IMR-90 (cell line): ENCODE results near the gene SPARCL1. TPM values are rescaled to one million over a fixed set of nuclear protein-coding genes. Genes with fewer than 3 reads are reported as not detected.

Experiments
- ATAC-seq: fragments of 200-7000 bp; cut with Tn5 transposase; 2 replicates; pipeline ENCODE4 v1.9.1; 2020; ENCODE audit warnings: low read depth, mild to moderate bottlenecking, moderate library complexity
- BruUV-seq: library from RNA; stranded (reverse); fragments of 400-500 nt; replicated peaks from 2 replicates; lab custom pipeline; 2021; lab: Mats Ljungman, UMichigan
- CTCF ChIA-PET: fragments of 300-600 bp; formaldehyde crosslinking; extraction: SDS; loops from one replicate; lab custom pipeline; 2021; ENCODE audit warnings: antibody characterized with exemption; lab: Yijun Ruan, JAX
- POLR2A ChIA-PET: fragments of 300-600 bp; sonication (Branson Sonifier 250); formaldehyde crosslinking; loops from one replicate; lab custom pipeline; 2022; ENCODE audit warnings: antibody characterized with exemption; ENCODE audit not compliant: unreplicated experiment; lab: Charles Lee
- DNase-seq: peaks from one replicate; pipeline ENCODE4 v3.0.0; 2013
- H2AFZ ChIP-seq: replicated peaks from 2 replicates; pipeline ENCODE3; 2013; ENCODE audit warnings: low read length, mild to moderate bottlenecking; ENCODE audit not compliant: poor library complexity
- H2AK5ac ChIP-seq: 2 replicates; pipeline ENCODE4 v1.6.1; 2013; ENCODE audit warnings: low read depth, low read length, inconsistent platforms
- H2AK9ac ChIP-seq: replicated peaks from 2 replicates; pipeline ENCODE3; 2013; ENCODE audit warnings: mild to moderate bottlenecking, low read depth, low read length, moderate library complexity; ENCODE audit not compliant: poor library complexity
- H2BK120ac ChIP-seq: 2 replicates; pipeline ENCODE4 v1.6.1; 2013; ENCODE audit warnings: low read depth, low read length, inconsistent platforms
- H2BK15ac ChIP-seq: 3 replicates; pipeline ENCODE4 v1.6.1; 2013; ENCODE audit warnings: low read depth, low read length, inconsistent platforms
- H2BK20ac ChIP-seq: 2 replicates; pipeline ENCODE4 v1.6.1; 2013; ENCODE audit warnings: low read depth, mild to moderate bottlenecking, inconsistent platforms, low read length, moderate library complexity
- H2BK5ac ChIP-seq: 2 replicates; pipeline ENCODE4 v1.6.1; 2013; ENCODE audit warnings: mild to moderate bottlenecking, low read depth, low read length, inconsistent platforms; ENCODE audit not compliant: poor library complexity, severe bottlenecking
- H3K14ac ChIP-seq: replicated peaks from 2 replicates; pipeline ENCODE4 v1.6.1; 2013; ENCODE audit warnings: low read depth, low read length, inconsistent platforms
- H3K18ac ChIP-seq: 2 replicates; pipeline ENCODE4 v1.6.1; 2013; ENCODE audit warnings: low read depth, low read length, control low read depth
- H3K23ac ChIP-seq: 2 replicates; pipeline ENCODE4 v1.6.1; 2013; ENCODE audit warnings: low read depth, low read length, inconsistent platforms
- H3K27ac ChIP-seq: 2 replicates; pipeline ENCODE4 v1.5.1; 2013; ENCODE audit warnings: mild to moderate bottlenecking, control low read depth, low read length; ENCODE audit not compliant: insufficient read depth
- H3K27me3 ChIP-seq: 2 replicates; pipeline ENCODE4 v1.6.1; 2013; ENCODE audit warnings: low read length; ENCODE audit not compliant: control insufficient read depth, insufficient read depth
- H3K36me3 ChIP-seq: 2 replicates; pipeline ENCODE4 v1.6.1; 2013; ENCODE audit warnings: low read length, mixed read lengths; ENCODE audit not compliant: control insufficient read depth, insufficient read depth
- H3K4ac ChIP-seq: 2 replicates; pipeline ENCODE4 v1.6.1; 2013; ENCODE audit warnings: low read depth, low read length, inconsistent platforms
- H3K4me1 ChIP-seq: 2 replicates; pipeline ENCODE4 v1.6.1; 2013; ENCODE audit warnings: low read length, mixed read lengths; ENCODE audit not compliant: control insufficient read depth, insufficient read depth
- H3K4me2 ChIP-seq: 2 replicates; pipeline ENCODE4 v1.6.1; 2013; ENCODE audit warnings: low read depth, mild to moderate bottlenecking, control low read depth, low read length, moderate library complexity
- H3K4me3 ChIP-seq: 2 replicates; pipeline ENCODE4 v1.5.1; 2013; ENCODE audit warnings: low read depth, mild to moderate bottlenecking, control low read depth, low read length, moderate library complexity; ENCODE audit not compliant: insufficient read depth
- H3K56ac ChIP-seq: 2 replicates; pipeline ENCODE4 v1.6.1; 2013; ENCODE audit warnings: low read length, inconsistent platforms; ENCODE audit not compliant: insufficient read depth; ENCODE audit errors: extremely low read depth
- H3K79me1 ChIP-seq, 2 experiments: 2 replicates each; pipeline ENCODE4 v1.6.1; 2013; ENCODE audit warnings: low read length in 2 of 2, inconsistent platforms in 1 of 2, low read depth in 1 of 2
- H3K9ac ChIP-seq: 2 replicates; pipeline ENCODE4 v1.6.1; 2013; ENCODE audit warnings: low read depth, low read length, control low read depth
- H3K9me1 ChIP-seq: 2 replicates; pipeline ENCODE4 v1.6.1; 2013; ENCODE audit warnings: low read length, inconsistent platforms; ENCODE audit not compliant: insufficient read depth
- H3K9me3 ChIP-seq: 2 replicates; pipeline ENCODE4 v1.6.1; 2013; ENCODE audit warnings: low read length; ENCODE audit not compliant: control insufficient read depth, insufficient read depth
- H4K20me1 ChIP-seq: 2 replicates; pipeline ENCODE4 v1.6.1; 2013; ENCODE audit warnings: low read length, inconsistent platforms; ENCODE audit not compliant: insufficient read depth
- H4K5ac ChIP-seq: 2 replicates; pipeline ENCODE4 v1.6.1; 2013; ENCODE audit warnings: mild to moderate bottlenecking, low read depth, low read length, control low read depth
- H4K8ac ChIP-seq, 2 experiments: 2 replicates each; pipeline ENCODE4 v1.6.1; 2013; ENCODE audit warnings: low read depth in 2 of 2, low read length in 2 of 2, control low read depth in 1 of 2, inconsistent platforms in 1 of 2
- H4K91ac ChIP-seq: 2 replicates; pipeline ENCODE4 v1.6.1; 2013; ENCODE audit warnings: low read depth, low read length, inconsistent platforms; ENCODE audit not compliant: insufficient read depth
- BHLHE40 ChIP-seq: fragments of 150-350 bp; IDR thresholded peaks from 2 replicates; pipeline ENCODE4 v1.6.1; 2016; ENCODE audit warnings: mild to moderate bottlenecking, low read depth, low read length
- CEBPB ChIP-seq: IDR thresholded peaks from 2 replicates; pipeline ENCODE4 v1.6.1; 2012; ENCODE audit warnings: low read depth, low read length, improper control_type of control experiment
- CHD1 ChIP-seq: IDR thresholded peaks from 2 replicates; pipeline ENCODE4 v1.6.1; 2012; ENCODE audit warnings: low read depth, low read length, improper control_type of control experiment
- FOS ChIP-seq: fragments of 150-350 bp; IDR thresholded peaks from 2 replicates; pipeline ENCODE4 v1.6.1; 2016; ENCODE audit warnings: low read depth, low read length
- MAFK ChIP-seq: IDR thresholded peaks from 2 replicates; pipeline ENCODE4 v1.6.1; 2012; ENCODE audit warnings: low read depth, low read length, improper control_type of control experiment
- MAZ ChIP-seq: IDR thresholded peaks from 2 replicates; pipeline ENCODE4 v1.6.1; 2012; ENCODE audit warnings: low read depth, mild to moderate bottlenecking, low read length, improper control_type of control experiment, moderate library complexity, borderline replicate concordance
- MXI1 ChIP-seq: IDR thresholded peaks from 2 replicates; pipeline ENCODE4 v1.6.1; 2012; ENCODE audit warnings: low read depth, mild to moderate bottlenecking, low read length, moderate library complexity, borderline replicate concordance
- NFE2L2 ChIP-seq: fragments of 150-350 bp; IDR thresholded peaks from 2 replicates; pipeline ENCODE4 v1.6.1; 2016; ENCODE audit warnings: low read depth, mild to moderate bottlenecking, low read length
- POLR2A ChIP-seq: IDR thresholded peaks from 2 replicates; pipeline ENCODE4 v1.6.1; 2012; ENCODE audit warnings: mild to moderate bottlenecking, low read depth, low read length
- RAD21 ChIP-seq: IDR thresholded peaks from 2 replicates; pipeline ENCODE4 v1.6.1; 2012; ENCODE audit warnings: low read length, improper control_type of control experiment
- RCOR1 ChIP-seq: IDR thresholded peaks from 2 replicates; pipeline ENCODE4 v1.6.1; 2012; ENCODE audit warnings: mild to moderate bottlenecking, low read length, improper control_type of control experiment; ENCODE audit not compliant: insufficient replicate concordance
- RFX5 ChIP-seq: IDR thresholded peaks from 2 replicates; pipeline ENCODE4 v1.8.0; 2012; ENCODE audit warnings: low read depth, mild to moderate bottlenecking, low read length, moderate library complexity
- SMC3 ChIP-seq: fragments of 150-350 bp; IDR thresholded peaks from 2 replicates; pipeline ENCODE4 v1.6.1; 2016; ENCODE audit warnings: low read depth, mild to moderate bottlenecking, antibody characterized with exemption, low read length, moderate library complexity
- WGBS, 2 experiments: methylation state at CpG; one replicate each; pipeline versions ENCODE4 v1.1.5 to v1.1.7; 2013; ENCODE audit warnings: missing lambda C conversion rate in 2 of 2; ENCODE audit not compliant: insufficient read length in 1 of 2; ENCODE audit errors: extremely low coverage in 2 of 2; 5-methylcytosine and 5-hydroxymethylcytosine counted together
- dilution Hi-C: fragments of 300-500 bp; cut with HindIII; formaldehyde crosslinking; loops from one replicate; pipeline ENCODE4 v1.14.3; 2018; ENCODE audit warnings: low sequenced_read_pairs; ENCODE audit not compliant: unreplicated experiment
- in situ Hi-C: fragments of 300-500 bp; cut with MboI; formaldehyde crosslinking; loops from 3 replicates; pipeline ENCODE4 v1.14.3; 2019; ENCODE audit warnings: low sequenced_read_pairs, inconsistent platforms, mixed read lengths
- intact Hi-C: fragments of 100-400 bp; cut with micrococcal nuclease; formaldehyde crosslinking; loops from 2 replicates; pipeline ENCODE4 v1.10.0; 2022
- polyA plus RNA-seq, 3 experiments: library from polyadenylated mRNA; depleted of rRNA; stranded (reverse); fragments of >200 nt; gene quantifications; 2 replicates each; pipeline ENCODE4 v1.2.3, GENCODE V29; 2012; ENCODE audit warnings: low replicate concordance in 1 of 3
- total RNA-seq: library from RNA; depleted of rRNA; stranded (reverse); fragments of >200 nt; gene quantifications from 2 replicates; pipeline ENCODE4 v1.2.3, GENCODE V29; 2012
- TF ChIP-seq, protein P1 (sequence below): fragments of 150-350 bp; IDR thresholded peaks from 2 replicates; pipeline ENCODE4 v1.6.1; 2016; ENCODE audit warnings: low read depth, mild to moderate bottlenecking, low read length, moderate library complexity, borderline replicate concordance
- TF ChIP-seq, protein P2 (sequence below): conservative IDR thresholded peaks from 2 replicates; pipeline ENCODE4 v1.5.1; 2012; ENCODE audit warnings: mild to moderate bottlenecking, low read depth, low read length, improper control_type of control experiment
- TF ChIP-seq, protein P3 (sequence below): fragments of 150-350 bp; IDR thresholded peaks from 2 replicates; pipeline ENCODE4 v1.6.1; 2017; ENCODE audit warnings: mild to moderate bottlenecking, antibody characterized with exemption, low read length, low read depth

Gene SPARCL1
- total and polyA plus RNA-seq, 2 of the 4 experiments (the other 2 are of a cell fraction), result not detected

DNA sequence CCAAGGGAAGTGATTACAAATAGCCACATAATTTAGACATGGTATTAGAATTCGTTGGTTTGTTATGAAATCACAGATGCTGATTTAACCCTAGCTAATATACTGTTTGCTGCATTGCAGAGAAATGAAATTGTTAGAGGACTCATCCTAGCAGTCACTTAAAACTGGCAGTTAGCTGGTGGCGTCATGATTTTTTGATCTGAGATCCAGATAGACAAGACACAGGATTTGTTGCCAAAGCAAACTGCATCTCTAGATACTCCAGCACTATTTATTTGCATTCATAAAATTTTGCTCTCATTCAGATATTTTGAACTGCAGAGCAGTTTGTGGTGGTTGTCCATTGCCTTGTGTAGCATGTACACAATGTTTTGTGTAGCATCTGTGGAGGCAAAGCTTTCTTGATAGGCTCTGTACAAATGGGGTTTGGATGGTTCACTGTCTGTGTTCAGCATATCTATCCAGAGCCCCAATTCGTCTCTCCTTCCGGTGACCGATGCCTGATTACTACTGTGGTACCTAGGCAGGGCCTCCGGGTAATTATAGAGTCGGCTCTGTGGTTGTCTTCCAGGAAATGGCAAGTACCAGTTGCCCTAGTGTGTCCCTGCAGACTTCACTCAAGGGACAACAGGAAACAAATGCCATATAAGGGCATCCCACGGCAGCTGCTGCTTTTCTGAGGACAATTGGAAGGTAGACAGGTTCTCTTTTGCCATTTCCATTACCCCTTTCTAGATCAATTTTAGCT, 30.1 kb upstream of the SPARCL1 start:
- in situ Hi-C loops, result no loop called here
- H2BK20ac ChIP-seq, result no peak overlapping the region
- H3K4me1 ChIP-seq, result no peaks in the 10 kb centered on the region
- intact Hi-C loops, result no loop called here
- H2BK15ac ChIP-seq, result no peak overlapping the region
- no peak overlapping the region for H2AK5ac ChIP-seq
- no peaks in the 10 kb centered on the region for H4K20me1 ChIP-seq
- no peak overlapping the region for H4K5ac ChIP-seq
- no peak overlapping the region for H3K18ac ChIP-seq
- no peak for ATAC-seq
- no peak overlapping the region for H3K4me3 ChIP-seq
- no peak overlapping the region for H2AK9ac ChIP-seq
- H3K27me3 ChIP-seq, result no peaks in the 10 kb centered on the region
- no peak for DNase-seq
- H3K4ac ChIP-seq, result no peak overlapping the region
- POLR2A ChIA-PET, result no interaction called here
- H3K9ac ChIP-seq, result no peak overlapping the region
- no peak overlapping the region for H4K91ac ChIP-seq
- H2BK120ac ChIP-seq, result no peak overlapping the region
- H3K79me1 ChIP-seq, result no peaks in the 10 kb centered on the region
- BruUV-seq, result no TSS peak
- H3K9me1 ChIP-seq, result no peaks in the 10 kb centered on the region
- no peak overlapping the region for H3K56ac ChIP-seq
- no peak overlapping the region for H4K8ac ChIP-seq
- no peaks in the 10 kb centered on the region for H3K9me3 ChIP-seq
- H2BK5ac ChIP-seq, result no peak overlapping the region
- TF ChIP-seq, protein P1, sequence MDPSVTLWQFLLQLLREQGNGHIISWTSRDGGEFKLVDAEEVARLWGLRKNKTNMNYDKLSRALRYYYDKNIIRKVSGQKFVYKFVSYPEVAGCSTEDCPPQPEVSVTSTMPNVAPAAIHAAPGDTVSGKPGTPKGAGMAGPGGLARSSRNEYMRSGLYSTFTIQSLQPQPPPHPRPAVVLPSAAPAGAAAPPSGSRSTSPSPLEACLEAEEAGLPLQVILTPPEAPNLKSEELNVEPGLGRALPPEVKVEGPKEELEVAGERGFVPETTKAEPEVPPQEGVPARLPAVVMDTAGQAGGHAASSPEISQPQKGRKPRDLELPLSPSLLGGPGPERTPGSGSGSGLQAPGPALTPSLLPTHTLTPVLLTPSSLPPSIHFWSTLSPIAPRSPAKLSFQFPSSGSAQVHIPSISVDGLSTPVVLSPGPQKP, result no peak
- no peak for TF ChIP-seq SMC3
- TF ChIP-seq BHLHE40, result no peak
- TF ChIP-seq MAZ, result no peak
- no peak for TF ChIP-seq RAD21
- no peak for TF ChIP-seq POLR2A
- no peak for TF ChIP-seq MXI1
- TF ChIP-seq CEBPB, result no peak
- TF ChIP-seq, protein P2, sequence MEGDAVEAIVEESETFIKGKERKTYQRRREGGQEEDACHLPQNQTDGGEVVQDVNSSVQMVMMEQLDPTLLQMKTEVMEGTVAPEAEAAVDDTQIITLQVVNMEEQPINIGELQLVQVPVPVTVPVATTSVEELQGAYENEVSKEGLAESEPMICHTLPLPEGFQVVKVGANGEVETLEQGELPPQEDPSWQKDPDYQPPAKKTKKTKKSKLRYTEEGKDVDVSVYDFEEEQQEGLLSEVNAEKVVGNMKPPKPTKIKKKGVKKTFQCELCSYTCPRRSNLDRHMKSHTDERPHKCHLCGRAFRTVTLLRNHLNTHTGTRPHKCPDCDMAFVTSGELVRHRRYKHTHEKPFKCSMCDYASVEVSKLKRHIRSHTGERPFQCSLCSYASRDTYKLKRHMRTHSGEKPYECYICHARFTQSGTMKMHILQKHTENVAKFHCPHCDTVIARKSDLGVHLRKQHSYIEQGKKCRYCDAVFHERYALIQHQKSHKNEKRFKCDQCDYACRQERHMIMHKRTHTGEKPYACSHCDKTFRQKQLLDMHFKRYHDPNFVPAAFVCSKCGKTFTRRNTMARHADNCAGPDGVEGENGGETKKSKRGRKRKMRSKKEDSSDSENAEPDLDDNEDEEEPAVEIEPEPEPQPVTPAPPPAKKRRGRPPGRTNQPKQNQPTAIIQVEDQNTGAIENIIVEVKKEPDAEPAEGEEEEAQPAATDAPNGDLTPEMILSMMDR, result no peak
- TF ChIP-seq FOS, result no peak
- TF ChIP-seq, protein P3, sequence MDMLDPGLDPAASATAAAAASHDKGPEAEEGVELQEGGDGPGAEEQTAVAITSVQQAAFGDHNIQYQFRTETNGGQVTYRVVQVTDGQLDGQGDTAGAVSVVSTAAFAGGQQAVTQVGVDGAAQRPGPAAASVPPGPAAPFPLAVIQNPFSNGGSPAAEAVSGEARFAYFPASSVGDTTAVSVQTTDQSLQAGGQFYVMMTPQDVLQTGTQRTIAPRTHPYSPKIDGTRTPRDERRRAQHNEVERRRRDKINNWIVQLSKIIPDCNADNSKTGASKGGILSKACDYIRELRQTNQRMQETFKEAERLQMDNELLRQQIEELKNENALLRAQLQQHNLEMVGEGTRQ, result no peak
- TF ChIP-seq RCOR1, result no peak
- TF ChIP-seq NFE2L2, result no peak
- TF ChIP-seq CHD1, result no peak
- TF ChIP-seq RFX5, result no peak
- no peak for TF ChIP-seq MAFK
- no peak overlapping the region for H3K23ac ChIP-seq
- no peak overlapping the region for H2AFZ ChIP-seq
- no peak overlapping the region for H3K4me2 ChIP-seq
- no CpG with 5 or more reads among the region's 8 CpGs for WGBS, 2 experiments
- no peak overlapping the region for H3K27ac ChIP-seq
- CTCF ChIA-PET, result interaction anchor here (0.6 to 0.7 kb wide), 3 partner anchors 21 to 90 kb away, joined by 3 to 4 read pairs (median 3); no protein-coding TSS in a partner anchor
- no peaks in the 10 kb centered on the region for H3K36me3 ChIP-seq
- dilution Hi-C loops, result no loop called here
- H3K14ac ChIP-seq, result no peak overlapping the region
